SH-SY5Y (cell line): Measurements from ENCODE around the gene SLC39A11.

Experiments used
- GATA2 ChIP-seq: IDR thresholded peaks from 2 replicates; pipeline ENCODE4 v1.6.1; 2011; ENCODE audit warnings: mild to moderate bottlenecking, low read depth, low read length
- GATA3 ChIP-seq: IDR thresholded peaks from 2 replicates; pipeline ENCODE4 v1.6.1; 2011; ENCODE audit warnings: low read depth, mild to moderate bottlenecking, low read length, moderate library complexity

DNA sequence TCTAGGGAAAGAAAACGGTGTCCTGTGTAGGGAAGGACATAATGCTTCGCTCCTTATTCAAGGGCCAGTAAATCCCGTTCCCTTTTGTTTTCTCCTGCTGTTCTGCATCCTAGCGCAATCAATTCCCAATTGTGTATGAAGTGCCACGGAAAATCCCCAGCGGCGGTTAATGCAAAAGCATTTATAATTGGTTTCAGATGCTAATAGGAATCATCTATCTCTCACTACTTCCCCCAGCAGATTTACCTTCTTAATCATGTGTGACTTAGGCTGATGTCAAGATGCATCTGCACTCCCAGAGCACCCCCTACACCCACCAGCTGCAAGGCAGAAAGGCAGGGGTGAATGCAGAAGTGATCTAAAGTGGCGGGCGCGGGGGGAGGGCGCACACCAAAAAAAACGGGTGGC is 39.6 kb upstream of the SLC39A11 start:
- no peak for TF ChIP-seq GATA2
- no peak for TF ChIP-seq GATA3
